Heart left ventricle (tissue), 16 donors: Measurements from ENCODE around the gene MYLK2. TPM values are rescaled to one million over a fixed set of nuclear protein-coding genes. Genes with fewer than 3 reads are reported as not detected.

Experiments used
- ATAC-seq, 4 donors: fragments of 200-7000 bp; cut with Tn5 transposase; one replicate each; pipeline ENCODE4 v1.9.1; 2020 to 2022; ENCODE audit warnings: moderate library complexity in 4 of 4, mild to moderate bottlenecking in 3 of 4, moderate number of reproducible peaks in 1 of 4
- DNase-seq, 5 donors: peaks; one replicate each; pipeline ENCODE4 v3.0.0-alpha.2; 2020
- H3K27ac ChIP-seq, 12 donors: fragments of 200-600 bp; sonication (generic) in 4 of 12; one replicate each; pipeline versions ENCODE4 v1.5.0 to v1.8.0; 2016 to 2022; ENCODE audit warnings: mild to moderate bottlenecking in 2 of 12
- H3K27me3 ChIP-seq, 9 donors: fragments of 200-600 bp; sonication (generic) in 2 of 9; one replicate each; pipeline versions ENCODE4 v1.5.1 to v1.8.0; 2016 to 2022; ENCODE audit warnings: mild to moderate bottlenecking in 3 of 9
- H3K36me3 ChIP-seq, 9 donors: fragments of 200-600 bp; sonication (generic) in 2 of 9; one replicate each; pipeline versions ENCODE4 v1.5.0 to v1.8.0; 2018 to 2022; ENCODE audit warnings: mild to moderate bottlenecking in 2 of 9
- H3K4me1 ChIP-seq, 12 donors: fragments of 200-600 bp; sonication (generic) in 4 of 12; one replicate each; pipeline versions ENCODE4 v1.5.0 to v1.8.0; 2016 to 2022; ENCODE audit warnings: mild to moderate bottlenecking in 3 of 12
- H3K4me3 ChIP-seq, 12 donors: fragments of 200-600 bp; sonication (generic) in 4 of 12; one replicate each; pipeline versions ENCODE4 v1.5.0 to v1.8.0; 2017 to 2022; ENCODE audit warnings: mild to moderate bottlenecking in 9 of 12, moderate library complexity in 4 of 12
- H3K9me3 ChIP-seq, 12 donors: fragments of 200-600 bp; sonication (generic) in 4 of 12; one replicate each; pipeline versions ENCODE4 v1.5.0 to v1.8.0; 2016 to 2022; ENCODE audit warnings: mild to moderate bottlenecking in 1 of 12
- CTCF ChIP-seq, 12 donors: fragments of 200-600 bp; sonication (generic) in 4 of 12; IDR thresholded peaks; one replicate each; pipeline versions ENCODE4 v1.5.0 to v1.8.0; 2018 to 2022; ENCODE audit warnings: antibody characterized with exemption in 12 of 12, mild to moderate bottlenecking in 5 of 12
- POLR2A ChIP-seq, 2 donors: fragments of 450-650 bp; IDR thresholded peaks; one replicate each; pipeline ENCODE4 v1.6.1; 2017; ENCODE audit warnings: antibody characterized with exemption in 2 of 2, mild to moderate bottlenecking in 2 of 2, moderate library complexity in 2 of 2
- WGBS, 4 donors: extraction: QIAGEN DNeasy Blood & Tissue Kit in 2 of 4; methylation state at CpG; one replicate each; pipeline versions ENCODE4 v1.1.5 to v1.1.7; 2013 to 2018; 5-methylcytosine and 5-hydroxymethylcytosine counted together
- intact Hi-C, 10 donors: fragments of 100-400 bp; cut with DNase I; formaldehyde crosslinking; loops; one replicate each; pipeline versions ENCODE4 v1.11.1 to v1.14.2; 2022
- polyA plus RNA-seq, 2 donors: library from polyadenylated mRNA; stranded (reverse); fragments of 200-250 nt; gene quantifications; one replicate each; pipeline ENCODE4 v1.2.3, GENCODE V29; 2013
- total RNA-seq, 9 donors: library from RNA; depleted of rRNA in 2 of 9; stranded (reverse); fragments of >200 nt in 2 of 9; fragmentation: NEBNext Ultra II Directional in 3 of 9; extraction: Animal tissue kit (Norgen Biotek cat#: 25700) in 3 of 9; gene quantifications; one replicate each; pipeline versions ENCODE4 v1.1.0 to v1.2.4, GENCODE V29; 2016 to 2023
- donor health status: ischemic (EF 13 %, LVEDD 7.1; RV severe dilation, severe dysfunction).
- donor health status: healthy with polysubstance abuse.
- donor health status: DM: no; HTN: yes; CAD: no.
- donor health status: DM: no; HTN: no; CAD: no.
- donor health status: ischemic (EF 25% LVEDD 6.9; RV normal size, moderate dysfunction).
- donor health status: ischemic (EF 25% LVEDD 5.7; RV mildly dilated, moderate dysfunction).
- donor health status: healthy.
- donor health status: DM: yes; HTN: yes; CAD: no.
- donor health status: ischemic (EF 35%, LVEDD 5.7; RV mildly dilated, moderate dysfunction).
- donor health status: nonischemic (EF 11% LVEDD 7.7; RV severe dilation, severe dysfunction).
- donor health status: DM: yes; HTN: yes; CAD: no.
- donor health status: PGD.
- donor health status: ischemic (EF 29% LVEDD 5.4; RV normal size, mild dysfunction).
- donor health status: nonischemic (EF 23%, LVEDD 6.1; RV moderate dilation, normal function).

The MYLK2 gene
- total and polyA plus RNA-seq, 11 donors: 0.10 to 0.76 (median 0.17) TPM; not detected in 1

GRCh38 chr20:31861385-31862156 lies 42.4 kb downstream of the MYLK2 start:
- Histone ChIP-seq H3K27me3 (peaks cover 0 to 34% (median 2%) of the 10 kb centered on the region in 9 donors), H3K4me1 (peaks cover 4 to 22% (median 13%) of the 10 kb centered on the region in 12 donors), H3K27ac (peak overlapping the region in 1 of 12 donors; percentile 26), H3K4me3 (peak overlapping the region; percentile 34 to 80 (median 56)), H3K9me3 (no peaks in the 10 kb centered on the region), H3K36me3 (no peaks in the 10 kb centered on the region)
- WGBS, 4 donors: 6 to 25% (median 7%) methylated on average over 19 to 60 of the region's 60 CpGs
- peak; percentile 67 to 85 (median 73) for DNase-seq
- intact Hi-C loops: no loop called here
- peak in 3 of 4 donors; percentile 47 to 86 (median 74) for ATAC-seq
- TF ChIP-seq POLR2A (IDR thresholded peaks at IDR 0.05) (no peak), CTCF (IDR thresholded peaks at IDR 0.05) (no peak)

GRCh38 chr20:31862157-31862470 lies 43.0 kb downstream of the MYLK2 start:
- ATAC-seq: no peak
- Histone ChIP-seq H3K4me3 (no peak overlapping the region), H3K36me3 (no peaks in the 10 kb centered on the region), H3K27me3 (peaks cover 0 to 34% (median 2%) of the 10 kb centered on the region in 9 donors), H3K9me3 (no peaks in the 10 kb centered on the region), H3K4me1 (peaks cover 4 to 22% (median 13%) of the 10 kb centered on the region in 12 donors), H3K27ac (no peak overlapping the region)
- 78 to 93% (median 81%) methylated on average over 5 of the region's 5 CpGs for WGBS, 4 donors
- no peak for DNase-seq
- intact Hi-C loops: no loop called here
- TF ChIP-seq POLR2A (IDR thresholded peaks at IDR 0.05): no peak
- no peak for TF ChIP-seq CTCF (IDR thresholded peaks at IDR 0.05)

DNA sequence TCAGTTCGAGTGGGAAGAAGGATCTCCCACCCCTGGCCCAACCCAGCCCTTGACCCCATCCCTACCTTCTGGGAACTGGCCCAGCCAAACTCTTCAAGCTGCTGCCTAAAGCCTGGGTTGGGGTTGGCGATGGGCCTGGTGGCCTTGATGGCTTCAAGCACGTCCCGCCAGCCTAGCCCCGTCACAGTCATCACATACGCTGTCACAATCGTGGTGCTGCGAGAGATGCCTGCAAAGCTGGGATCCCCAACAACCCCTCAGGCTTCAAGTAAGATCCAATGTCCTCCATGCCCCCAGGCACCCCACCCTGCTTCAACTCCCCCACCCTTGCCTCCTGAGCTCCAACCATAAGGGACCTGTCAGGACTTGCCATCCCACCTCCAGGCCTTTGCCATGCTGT lies 43.4 kb downstream of the MYLK2 start:
- ATAC-seq (no peak), DNase-seq (no peak)
- intact Hi-C loops: no loop called here
- Histone ChIP-seq H3K36me3 (no peaks in the 10 kb centered on the region), H3K27ac (no peak overlapping the region), H3K4me1 (peaks cover 4 to 22% (median 13%) of the 10 kb centered on the region in 12 donors), H3K9me3 (no peaks in the 10 kb centered on the region), H3K27me3 (peaks cover 0 to 34% (median 2%) of the 10 kb centered on the region in 9 donors), H3K4me3 (no peak overlapping the region)
- WGBS, 4 donors: 81 to 95% (median 91%) methylated on average over 1 to 8 of the region's 8 CpGs
- TF ChIP-seq POLR2A (IDR thresholded peaks at IDR 0.05): no peak
- TF ChIP-seq CTCF (IDR thresholded peaks at IDR 0.05): no peak

GRCh38 chr20:31863296-31864085 lies 44.3 kb downstream of the MYLK2 start:
- intact Hi-C loops: no loop called here
- ATAC-seq (no peak), DNase-seq (no peak)
- Histone ChIP-seq H3K4me3 (no peak overlapping the region), H3K4me1 (peaks cover 4 to 22% (median 13%) of the 10 kb centered on the region in 12 donors), H3K9me3 (no peaks in the 10 kb centered on the region), H3K27me3 (peaks cover 0 to 27% (median 0%) of the 10 kb centered on the region in 9 donors), H3K36me3 (no peaks in the 10 kb centered on the region), H3K27ac (no peak overlapping the region)
- WGBS, 4 donors: 85 to 92% (median 89%) methylated on average over 8 to 9 of the region's 9 CpGs
- TF ChIP-seq POLR2A (IDR thresholded peaks at IDR 0.05) (no peak), CTCF (IDR thresholded peaks at IDR 0.05) (no peak)
